HCT116 (cell line): ENCODE measurements around the gene DYNLT4.

Source experiments
- POLR2AphosphoS5 ChIP-seq: IDR thresholded peaks from 2 replicates; pipeline ENCODE4 v1.6.1; 2011; ENCODE audit warnings: mild to moderate bottlenecking, low read depth, low read length, moderate library complexity
- SIN3A ChIP-seq: IDR thresholded peaks from 2 replicates; pipeline ENCODE4 v1.6.1; 2012; ENCODE audit warnings: low read depth
- SP1 ChIP-seq: IDR thresholded peaks from 2 replicates; pipeline ENCODE4 v1.6.1; 2012; ENCODE audit warnings: low read depth
- ZBTB33 ChIP-seq: IDR thresholded peaks from 2 replicates; pipeline ENCODE4 v1.6.1; 2011; ENCODE audit warnings: mild to moderate bottlenecking, low read length, moderate library complexity; ENCODE audit not compliant: insufficient replicate concordance; ENCODE audit errors: extremely low read depth

GRCh38 chr1:44853201-44853600, 46.0 kb upstream of the DYNLT4 start:
- TF ChIP-seq SP1 (no peak), POLR2AphosphoS5 (no peak), ZBTB33 (no peak), SIN3A (no peak)
